RWPE2 (cell line): Measurements from ENCODE around the gene UGT1A9.
"Not testable (repeated sequence)": the region's sequence is repeated elsewhere in the genome, so short reads cannot be mapped to it uniquely, and the experiment has no call there.

ENCODE experiments used
- ATAC-seq: fragments of 200-7000 bp; cut with Tn5 transposase; 3 replicates; pipeline ENCODE4 v1.9.1; 2021; ENCODE audit warnings: low read depth
- DNase-seq: peaks from one replicate; pipeline ENCODE4 v3.0.0-alpha.2; 2020; ENCODE audit warnings: low spot score
- H3K27ac ChIP-seq: fragments of 450-650 bp; 2 replicates; pipeline ENCODE4 v1.5.1; 2017; ENCODE audit warnings: mild to moderate bottlenecking; ENCODE audit not compliant: poor library complexity, severe bottlenecking
- H3K27me3 ChIP-seq: fragments of 250-450 bp; sonication (Bioruptor Pico); 2 replicates; pipeline ENCODE4 v1.5.1; 2021; ENCODE audit warnings: mild to moderate bottlenecking, moderate library complexity; ENCODE audit not compliant: insufficient read depth, poor library complexity, severe bottlenecking
- H3K36me3 ChIP-seq: fragments of 250-450 bp; sonication (Bioruptor Pico); 2 replicates; pipeline ENCODE4 v1.5.1; 2020; ENCODE audit warnings: low read depth, mild to moderate bottlenecking, moderate library complexity
- H3K4me1 ChIP-seq: fragments of 250-450 bp; sonication (Bioruptor Pico); 2 replicates; pipeline ENCODE4 v1.5.1; 2021; ENCODE audit warnings: mild to moderate bottlenecking, moderate library complexity; ENCODE audit not compliant: insufficient read depth, poor library complexity, severe bottlenecking
- H3K4me3 ChIP-seq: fragments of 250-450 bp; sonication (Bioruptor Pico); 2 replicates; pipeline ENCODE4 v1.5.1; 2021; ENCODE audit warnings: mild to moderate bottlenecking, moderate library complexity; ENCODE audit not compliant: severe bottlenecking
- H3K9me3 ChIP-seq: fragments of 250-450 bp; sonication (Bioruptor Pico); 2 replicates; pipeline ENCODE4 v1.5.1; 2021; ENCODE audit warnings: mild to moderate bottlenecking, moderate library complexity; ENCODE audit not compliant: severe bottlenecking
- TF ChIP-seq, protein P1 (sequence below): fragments of 450-650 bp; IDR thresholded peaks from one replicate; pipeline ENCODE4 v1.5.1; 2017; ENCODE audit warnings: mild to moderate bottlenecking, moderate library complexity; ENCODE audit not compliant: poor library complexity, severe bottlenecking

UGT1A9 gene

GRCh38 chr2:233643128-233643527 is 28.6 kb upstream of the UGT1A9 start:
- DNase-seq (no peak), ATAC-seq (no peak)
- TF ChIP-seq, protein P1, sequence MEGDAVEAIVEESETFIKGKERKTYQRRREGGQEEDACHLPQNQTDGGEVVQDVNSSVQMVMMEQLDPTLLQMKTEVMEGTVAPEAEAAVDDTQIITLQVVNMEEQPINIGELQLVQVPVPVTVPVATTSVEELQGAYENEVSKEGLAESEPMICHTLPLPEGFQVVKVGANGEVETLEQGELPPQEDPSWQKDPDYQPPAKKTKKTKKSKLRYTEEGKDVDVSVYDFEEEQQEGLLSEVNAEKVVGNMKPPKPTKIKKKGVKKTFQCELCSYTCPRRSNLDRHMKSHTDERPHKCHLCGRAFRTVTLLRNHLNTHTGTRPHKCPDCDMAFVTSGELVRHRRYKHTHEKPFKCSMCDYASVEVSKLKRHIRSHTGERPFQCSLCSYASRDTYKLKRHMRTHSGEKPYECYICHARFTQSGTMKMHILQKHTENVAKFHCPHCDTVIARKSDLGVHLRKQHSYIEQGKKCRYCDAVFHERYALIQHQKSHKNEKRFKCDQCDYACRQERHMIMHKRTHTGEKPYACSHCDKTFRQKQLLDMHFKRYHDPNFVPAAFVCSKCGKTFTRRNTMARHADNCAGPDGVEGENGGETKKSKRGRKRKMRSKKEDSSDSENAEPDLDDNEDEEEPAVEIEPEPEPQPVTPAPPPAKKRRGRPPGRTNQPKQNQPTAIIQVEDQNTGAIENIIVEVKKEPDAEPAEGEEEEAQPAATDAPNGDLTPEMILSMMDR: no peak
- H3K4me3 ChIP-seq: no peak overlapping the region
- no peaks in the 10 kb centered on the region for H3K36me3 ChIP-seq
- H3K27ac ChIP-seq: no peak overlapping the region
- no peaks in the 10 kb centered on the region for H3K4me1 ChIP-seq
- H3K9me3 ChIP-seq: no peaks in the 10 kb centered on the region
- no peaks in the 10 kb centered on the region for H3K27me3 ChIP-seq

GRCh38 chr2:233646033-233646432 is 25.7 kb upstream of the UGT1A9 start:
- H3K27ac ChIP-seq, DNase-seq, H3K4me3 ChIP-seq, H3K27me3 ChIP-seq, H3K4me1 ChIP-seq, H3K9me3 ChIP-seq, H3K36me3 ChIP-seq, ATAC-seq: not testable (repeated sequence)

DNA sequence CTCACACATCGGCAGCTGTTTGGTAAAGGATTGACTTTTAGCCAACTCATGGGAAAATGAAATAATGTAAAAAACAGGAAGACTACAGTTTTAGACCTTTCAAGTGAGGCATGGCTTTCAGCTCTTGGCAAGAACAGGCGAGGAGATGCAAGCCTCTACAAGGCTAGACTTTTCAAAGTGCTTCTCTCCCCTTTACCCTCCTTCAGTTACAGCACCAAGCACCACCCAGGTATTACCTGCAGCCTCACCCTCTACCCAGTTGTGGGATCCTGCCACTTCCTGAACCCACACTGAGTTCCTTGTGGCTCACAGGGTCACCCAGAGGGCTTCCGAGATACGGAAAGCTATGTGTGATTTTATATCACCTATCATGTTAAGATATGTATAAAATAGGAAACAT is 20.7 kb upstream of the UGT1A9 start:
- no peaks in the 10 kb centered on the region for H3K9me3 ChIP-seq

DNA sequence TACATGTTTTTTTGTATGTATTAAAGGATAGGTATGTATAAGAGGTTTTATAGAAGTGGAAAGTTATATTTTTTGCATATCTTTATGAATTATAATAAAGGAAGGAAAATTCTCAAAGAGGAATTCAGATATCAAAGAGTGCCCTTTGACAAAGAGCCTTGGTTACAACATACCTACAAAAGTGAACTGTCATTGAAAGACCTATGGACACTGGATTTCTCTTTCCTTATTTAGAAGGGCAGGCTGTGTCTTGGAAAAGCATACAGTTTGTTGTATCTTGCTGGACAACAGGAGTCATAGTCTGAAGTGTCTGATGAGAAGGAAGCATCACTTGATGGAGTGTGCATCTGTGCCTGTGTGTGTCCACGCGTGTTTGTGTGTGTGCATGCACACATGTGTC is 20.3 kb upstream of the UGT1A9 start:
- no peak overlapping the region for H3K27ac ChIP-seq
- no peak overlapping the region for H3K4me3 ChIP-seq
- H3K9me3 ChIP-seq: no peaks in the 10 kb centered on the region
- H3K4me1 ChIP-seq: peaks cover 6% of the 10 kb centered on the region
- H3K36me3 ChIP-seq: no peaks in the 10 kb centered on the region
- no peak for DNase-seq
- ATAC-seq: no peak
- no peaks in the 10 kb centered on the region for H3K27me3 ChIP-seq
- TF ChIP-seq, protein P1: no peak

More for the DNA sequence above, 20.7 kb upstream of the UGT1A9 start:
- no peaks in the 10 kb centered on the region for H3K36me3 ChIP-seq
- DNase-seq (no peak), ATAC-seq (no peak)
- H3K27me3 ChIP-seq: no peaks in the 10 kb centered on the region
- no peak overlapping the region for H3K4me3 ChIP-seq
- no peak overlapping the region for H3K27ac ChIP-seq
- TF ChIP-seq, protein P1: no peak
- peaks cover 6% of the 10 kb centered on the region for H3K4me1 ChIP-seq

- TF ChIP-seq, protein P1: no peak
- no peak for ATAC-seq
Measured at GRCh38 chr2:233654501-233654900, 17.2 kb upstream of the UGT1A9 start.

GRCh38 chr2:233655043-233655442 is 16.7 kb upstream of the UGT1A9 start:
- Histone ChIP-seq H3K4me3 (no peak overlapping the region), H3K27ac (no peak overlapping the region), H3K9me3 (no peaks in the 10 kb centered on the region), H3K4me1 (peaks cover 6% of the 10 kb centered on the region), H3K36me3 (no peaks in the 10 kb centered on the region), H3K27me3 (no peaks in the 10 kb centered on the region)
- DNase-seq (no peak), ATAC-seq (no peak)
- TF ChIP-seq, protein P1: no peak

More at GRCh38 chr2:233654501-233654900, 17.2 kb upstream of the UGT1A9 start:
- no peak overlapping the region for H3K27ac ChIP-seq
- no peaks in the 10 kb centered on the region for H3K27me3 ChIP-seq
- H3K4me3 ChIP-seq: no peak overlapping the region
- no peak for DNase-seq
- no peaks in the 10 kb centered on the region for H3K36me3 ChIP-seq
- H3K4me1 ChIP-seq: peaks cover 6% of the 10 kb centered on the region
- H3K9me3 ChIP-seq: no peaks in the 10 kb centered on the region

DNA sequence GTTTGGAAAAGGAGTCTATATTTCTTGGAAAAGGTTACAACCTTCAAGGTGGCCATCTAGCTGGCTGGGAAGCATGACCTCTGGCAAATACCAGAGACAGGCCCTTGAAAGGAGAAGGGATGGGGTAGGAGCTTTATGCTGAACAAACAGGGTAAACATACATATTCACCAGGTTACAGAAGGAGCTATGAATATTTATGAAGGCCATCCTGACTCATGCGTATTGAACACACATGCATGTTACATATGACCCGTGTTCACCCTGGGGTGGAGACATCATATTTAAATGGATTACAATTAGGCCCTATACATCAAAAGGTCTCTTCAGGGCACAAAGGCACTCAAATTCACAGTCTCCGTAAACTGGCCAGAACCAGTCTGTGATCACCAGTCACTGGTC is 15.8 kb upstream of the UGT1A9 start:
- not testable (repeated sequence) for ATAC-seq

More for the DNA sequence above, 15.8 kb upstream of the UGT1A9 start:
- not testable (repeated sequence) for H3K36me3 ChIP-seq, H3K4me1 ChIP-seq, H3K9me3 ChIP-seq, H3K27ac ChIP-seq, H3K4me3 ChIP-seq, H3K27me3 ChIP-seq, DNase-seq
